ENCODE results near the gene SAMD13.
"Not testable (repeated sequence)": the region's sequence is repeated elsewhere in the genome, so short reads cannot be mapped to it uniquely, and the experiment has no call there.

Gene SAMD13

DNA sequence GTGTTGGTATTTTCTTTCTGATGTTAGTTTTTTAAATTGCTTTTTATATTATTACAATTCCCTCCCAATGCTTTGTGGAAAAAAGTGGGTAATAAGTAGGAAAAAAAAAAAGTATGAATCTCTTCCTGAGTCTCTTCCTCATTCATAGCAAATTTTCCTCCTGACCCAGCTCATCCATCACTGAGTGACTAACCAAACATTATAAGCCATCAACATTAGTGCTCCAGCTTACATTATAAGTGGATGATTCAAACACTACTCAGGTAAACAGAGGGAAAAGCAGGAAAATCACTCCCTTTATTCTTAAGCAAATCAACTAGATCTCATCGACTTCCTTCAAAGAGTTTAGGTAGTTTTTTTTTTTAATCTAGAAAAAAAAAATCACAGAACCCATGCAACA, 15.4 kb upstream of the SAMD13 start:
- DNase-seq, result peak; percentile 51

DNA sequence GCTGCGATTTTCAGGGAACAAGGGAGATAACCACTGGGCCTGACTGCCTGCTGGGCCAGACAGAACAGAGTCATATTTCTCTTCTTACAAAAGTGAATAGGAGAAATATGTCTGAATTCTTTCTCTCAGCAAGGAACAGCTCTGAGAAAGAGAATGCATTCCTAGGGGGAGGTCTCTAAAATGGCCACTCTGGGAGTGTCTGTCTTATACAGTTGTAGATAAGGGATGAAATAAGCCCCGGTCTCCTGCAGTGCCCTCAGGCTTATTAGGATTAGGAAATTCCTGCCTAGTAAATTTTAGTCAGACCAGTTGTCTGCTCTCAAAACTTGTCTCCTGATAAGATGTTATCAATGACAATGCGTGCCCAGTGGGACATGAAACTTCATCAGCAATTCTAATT, 14.1 kb upstream of the SAMD13 start:
- not testable (repeated sequence) for DNase-seq

- DNase-seq, result no peak
These were observed 12.2 kb upstream of the SAMD13 start for GRCh38 chr1:84289169-84289785.

DNA sequence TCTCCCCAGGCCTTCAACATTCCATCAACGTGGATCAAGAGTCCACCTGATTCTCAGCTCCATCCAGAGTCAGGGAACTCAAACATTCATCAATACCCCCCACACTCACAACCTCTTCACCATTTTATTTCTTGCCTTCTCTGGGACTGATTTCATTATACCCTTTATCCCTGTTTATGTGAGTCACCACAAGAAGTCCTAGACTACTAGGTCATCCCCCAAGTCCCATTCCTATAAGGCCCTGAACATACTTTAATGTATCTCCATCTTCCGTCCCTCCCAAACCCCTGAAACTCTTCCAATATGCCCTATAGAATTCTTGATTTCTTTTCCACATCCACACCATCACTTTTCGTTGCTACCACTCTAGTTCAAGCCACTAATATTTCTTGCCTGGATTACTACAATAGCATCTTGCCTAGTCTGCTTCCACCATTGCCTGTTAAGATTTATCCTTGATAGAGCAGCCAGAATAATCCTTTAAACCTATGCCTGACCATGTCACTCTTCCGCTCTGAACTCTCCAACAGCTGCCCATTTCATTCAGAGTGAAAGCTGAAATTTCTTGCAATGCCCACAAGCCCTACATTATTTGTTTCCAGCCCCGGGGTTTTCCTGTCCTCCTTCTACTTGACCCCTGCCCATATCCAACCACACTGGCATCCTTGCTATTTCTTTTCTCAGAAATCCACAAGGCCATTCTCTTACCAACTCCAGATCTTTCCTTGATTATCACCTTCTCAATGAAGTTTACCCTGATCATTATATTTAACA, 9.4 kb upstream of the SAMD13 start:
- DNase-seq, result no peak

DNA sequence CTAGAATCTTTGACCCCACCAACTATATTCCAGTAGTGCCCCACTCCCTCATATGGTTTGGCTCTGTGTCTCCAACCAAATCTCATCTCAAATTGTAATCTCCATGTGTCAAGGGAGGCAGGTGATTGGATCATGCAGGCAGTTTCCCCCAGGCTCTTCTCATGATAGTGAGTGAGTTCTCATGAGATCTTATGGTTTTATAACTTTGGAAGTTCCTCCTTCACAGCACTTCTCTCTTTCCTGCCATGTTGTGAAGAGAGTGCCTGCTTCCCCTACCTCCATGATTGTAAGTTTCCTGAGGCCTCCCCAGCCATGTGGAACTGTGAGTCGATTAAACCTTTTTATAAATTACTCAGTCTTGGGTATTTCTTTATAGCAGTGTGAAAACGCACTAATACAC, 7.7 kb upstream of the SAMD13 start:
- no peak for DNase-seq

DNA sequence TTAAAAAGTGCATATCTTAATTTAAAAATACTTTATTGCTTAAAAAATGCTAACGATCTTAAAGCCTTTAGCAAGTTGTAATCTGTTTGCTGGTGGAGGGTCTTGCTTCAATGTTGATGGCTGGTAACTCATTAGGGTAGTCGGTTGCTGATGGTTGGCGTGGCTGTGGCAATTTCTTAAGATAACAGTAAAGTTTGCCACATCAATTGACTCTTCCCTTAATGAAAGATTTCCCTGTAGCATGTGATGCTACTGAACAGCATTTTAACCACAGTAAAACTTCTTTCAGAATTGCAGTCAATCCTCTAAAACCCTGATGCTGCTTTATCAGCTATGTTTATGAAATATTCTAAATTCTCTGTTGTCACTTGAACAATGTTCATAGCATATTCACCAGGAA, 6.8 kb upstream of the SAMD13 start:
- no peak for DNase-seq

DNA sequence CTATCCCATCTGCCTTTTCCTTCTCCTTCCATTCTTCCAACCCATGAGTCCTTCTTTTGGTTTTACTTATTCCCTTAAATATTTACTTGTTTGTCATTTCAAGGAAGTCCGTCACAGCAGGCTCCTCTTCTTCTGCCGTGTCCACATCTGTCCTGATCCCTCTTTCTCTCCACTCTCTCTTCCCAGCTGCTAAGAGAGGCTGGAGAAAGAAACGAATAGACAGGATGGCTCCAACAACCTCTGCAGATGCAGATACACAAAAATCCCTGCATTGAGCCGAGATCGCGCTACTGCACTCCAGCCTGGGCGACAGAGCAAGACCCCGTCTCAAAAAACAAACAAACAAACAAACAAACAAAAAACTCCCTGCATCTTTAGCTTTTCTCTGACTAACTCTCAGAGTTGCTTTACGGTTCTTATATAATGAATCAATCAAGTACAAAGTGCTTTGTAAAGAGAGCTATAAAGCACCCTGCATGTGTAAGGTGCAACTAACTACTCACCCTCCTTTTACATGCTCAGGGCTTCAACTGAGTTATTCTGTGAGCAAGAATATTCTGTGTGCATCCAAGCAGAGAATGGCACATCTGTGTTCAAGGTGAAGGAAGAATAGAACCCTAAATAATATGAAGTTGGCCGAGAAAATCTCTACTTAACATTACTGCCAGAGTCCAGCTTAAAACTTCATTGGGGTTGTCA, 3.8 kb upstream of the SAMD13 start:
- DNase-seq, result no peak

GRCh38 chr1:84298328-84298683, 3.2 kb upstream of the SAMD13 start:
- DNase-seq, result peak; percentile 38

GRCh38 chr1:84298684-84299535, 2.6 kb upstream of the SAMD13 start:
- peak; percentile 33 for DNase-seq

- DNase-seq, result no peak
These were observed 1.9 kb upstream of the SAMD13 start for GRCh38 chr1:84299536-84300170.

DNA sequence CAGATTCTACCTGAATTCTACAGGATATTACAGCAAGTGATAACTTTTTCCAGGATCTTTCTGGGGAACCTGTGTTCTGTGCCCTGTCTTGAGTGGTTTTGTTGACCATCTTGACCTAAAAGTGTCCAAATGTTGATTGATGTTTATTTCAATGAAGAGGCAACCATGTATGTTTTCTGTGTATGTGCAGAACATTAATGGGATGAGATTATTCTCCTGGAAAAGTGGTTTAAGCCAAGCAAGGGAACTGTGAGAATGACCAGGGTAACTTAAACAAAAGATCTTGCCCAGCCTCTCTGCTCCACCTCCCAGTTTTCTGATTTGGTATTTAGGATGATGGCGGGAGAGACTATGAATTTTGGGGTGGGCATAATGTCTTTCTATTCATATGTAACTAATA, 1.0 kb upstream of the SAMD13 start:
- DNase-seq, result no peak

GRCh38 chr1:84301785-84302385, 377 bp downstream of the SAMD13 start:
- no peak for DNase-seq

DNA sequence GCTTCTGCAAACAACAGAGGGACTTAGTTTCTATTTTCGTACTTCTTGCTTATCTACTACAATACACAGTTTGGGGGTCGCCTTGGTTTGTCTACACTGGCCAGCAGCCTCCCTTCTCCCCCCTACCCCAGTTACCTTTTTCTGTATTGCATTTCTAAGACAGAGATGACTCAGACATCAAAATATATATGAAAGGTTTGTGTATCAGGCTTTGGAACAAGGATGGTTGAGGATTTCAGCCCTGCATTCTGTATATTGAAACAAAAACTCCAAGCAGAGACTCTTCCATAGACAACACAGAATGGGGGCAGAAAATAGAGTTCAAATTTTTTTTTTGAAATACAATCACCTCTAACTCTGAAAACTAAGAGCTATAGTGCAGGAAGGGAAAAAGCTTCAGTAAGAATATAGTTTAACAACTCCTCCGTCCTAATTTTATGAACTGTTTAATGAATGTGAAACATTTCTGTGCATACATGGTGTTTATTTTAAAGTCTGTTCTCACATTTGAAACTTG, 1.9 kb downstream of the SAMD13 start:
- DNase-seq, result no peak

DNA sequence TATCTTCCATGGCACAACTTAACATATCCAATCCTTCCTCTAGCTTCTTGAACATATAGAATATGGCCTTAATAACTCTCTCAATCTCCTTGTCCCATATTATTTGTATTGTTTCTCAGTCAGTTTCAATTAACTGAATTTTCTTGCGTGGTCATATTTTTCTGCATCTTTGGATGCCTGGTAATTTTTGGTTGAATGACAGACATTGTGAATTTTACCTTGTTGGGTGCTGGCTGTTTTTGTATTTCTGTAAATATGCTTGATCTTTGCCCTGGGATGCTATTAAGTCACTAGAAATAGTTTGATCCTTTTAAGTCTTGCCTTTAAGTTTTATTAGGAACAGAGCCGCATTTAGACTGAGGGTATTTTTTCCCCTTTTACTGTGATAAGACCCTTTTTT, 5.9 kb downstream of the SAMD13 start:
- DNase-seq, result no peak

GRCh38 chr1:84311296-84311695, 9.8 kb downstream of the SAMD13 start:
- no peak for DNase-seq

GRCh38 chr1:84319662-84320061, 18.2 kb downstream of the SAMD13 start:
- DNase-seq, result no peak

DNA sequence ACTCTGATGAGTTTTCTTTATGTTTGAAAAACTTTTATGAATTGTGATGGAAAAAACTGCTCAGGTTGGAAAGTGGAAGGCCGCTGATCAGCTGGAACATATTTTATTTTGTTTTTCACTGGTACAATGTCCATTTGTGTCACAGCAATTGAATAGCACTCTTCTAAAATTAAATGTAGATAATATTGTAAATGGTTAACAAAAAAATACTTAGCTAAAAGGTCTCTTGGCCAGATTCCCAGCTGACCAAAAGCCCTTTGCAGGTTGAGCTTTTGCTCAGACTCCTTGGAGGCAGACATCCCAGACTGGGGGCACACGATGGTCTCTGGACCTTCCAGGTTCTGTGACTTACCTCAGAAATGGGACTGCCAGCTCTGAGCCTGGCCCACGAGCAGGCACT, 26.3 kb downstream of the SAMD13 start:
- DNase-seq, result no peak

GRCh38 chr1:84330125-84330984, 28.8 kb downstream of the SAMD13 start:
- DNase-seq, result no peak

- DNase-seq, result no peak
These were observed 38.0 kb downstream of the SAMD13 start for GRCh38 chr1:84339503-84339902.

- DNase-seq, result peak; percentile 69
These were observed 42.8 kb downstream of the SAMD13 start for GRCh38 chr1:84344286-84344685.

DNA sequence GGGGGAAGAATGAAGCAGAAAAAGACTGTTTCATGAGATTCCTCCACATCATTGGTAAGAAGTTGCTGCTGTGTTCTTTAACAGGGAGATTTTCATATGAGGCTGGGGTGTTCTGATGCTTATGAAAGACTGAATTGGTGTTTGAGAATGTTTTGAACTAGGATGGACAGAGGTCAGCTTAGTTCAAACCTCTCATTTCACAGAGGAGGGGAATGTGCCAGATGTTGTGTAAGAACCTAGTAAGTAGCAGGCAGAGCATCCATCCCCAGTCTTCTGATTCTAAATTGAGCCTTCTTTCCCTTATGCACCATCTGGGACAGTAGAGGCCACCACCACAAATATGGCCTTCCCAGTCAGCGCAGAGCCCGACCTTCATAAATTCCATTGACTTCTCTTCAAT, 43.7 kb downstream of the SAMD13 start:
- no peak for DNase-seq
